ENCODE measurements around the gene GRAMD1A. TPM values are rescaled to one million over a fixed set of nuclear protein-coding genes. Genes with fewer than 3 reads are reported as not detected.
"Not testable (repeated sequence)": the region's sequence is repeated elsewhere in the genome, so short reads cannot be mapped to it uniquely, and the experiment has no call there.

The GRAMD1A gene
- total and polyA plus RNA-seq, 2 donors (not counting 1 experiment from before 2014, with no cell fraction given) = 83.8 to 102 TPM

DNA sequence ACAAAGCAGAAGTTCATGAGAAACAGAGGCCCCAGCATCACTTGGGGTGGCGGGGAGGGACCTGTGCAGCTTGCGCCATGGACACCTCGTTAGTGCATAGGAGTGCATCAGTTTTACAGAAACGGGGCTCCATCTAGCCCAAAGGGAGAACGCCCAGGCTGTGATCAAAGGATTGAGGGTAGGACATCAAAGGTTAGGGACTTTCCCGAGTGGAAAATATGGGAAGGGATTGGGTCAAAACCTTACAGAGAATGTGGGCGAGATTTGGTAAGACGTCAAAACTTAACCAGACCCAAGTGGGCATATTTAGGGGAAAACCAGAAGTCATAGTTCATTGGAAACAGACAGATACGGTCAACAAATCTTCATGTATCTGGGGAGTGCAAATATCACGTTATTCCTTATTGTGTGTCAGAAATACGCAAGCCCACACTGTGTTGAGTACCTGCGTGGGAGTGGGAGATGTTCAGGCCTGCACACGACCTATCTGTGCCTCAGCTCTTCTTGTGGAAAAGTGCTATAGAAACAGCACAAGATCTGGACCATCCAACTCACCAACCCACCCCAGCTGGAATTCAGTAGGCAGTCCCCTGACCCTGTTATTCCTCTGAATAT lies 9.4 kb upstream of the GRAMD1A start:
- ATAC-seq (ENCODE audit: low read depth) = no peak
- Histone ChIP-seq H3K4me2 (replicated peaks; ENCODE audit: low read depth, low read length, poor library complexity, severe bottlenecking) (no peak overlapping the region), H4K20me1 (ENCODE audit: control insufficient read depth, insufficient read depth, low read length, poor library complexity, severe bottlenecking) (no peaks in the 10 kb centered on the region), H3K27me3 (replicated peaks in 1 of 4; ENCODE audit: control extremely low read depth in 1 of 4, control insufficient read depth in 3 of 4, insufficient read depth in 4 of 4, low read length in 3 of 4) (peaks cover 0 to 4% (median 0%) of the 10 kb centered on the region in 4 experiments), H3K36me3 (replicated peaks in 1 of 2; ENCODE audit: control extremely low read depth in 1 of 2, control insufficient read depth in 1 of 2, extremely low read depth in 1 of 2, insufficient read depth in 2 of 2, low read length in 1 of 2) (no peaks in the 10 kb centered on the region), H3K79me2 (ENCODE audit: control insufficient read depth, insufficient read depth, low read length) (no peaks in the 10 kb centered on the region), H3K4me1 (ENCODE audit: control insufficient read depth in 2 of 2, insufficient read depth in 2 of 2, low read length in 2 of 2) (no peaks in the 10 kb centered on the region), H3K9me3 (ENCODE audit: control extremely low read depth in 1 of 3, control insufficient read depth in 2 of 3, insufficient read depth in 1 of 3, low read length in 2 of 3) (peaks cover 0 to 9% (median 0%) of the 10 kb centered on the region in 3 donors), H3K27ac (ENCODE audit: low read length in 2 of 2) (no peak overlapping the region), H3K4me3 (ENCODE audit: control extremely low read depth in 1 of 5, extremely low read depth in 1 of 5, insufficient read depth in 1 of 5, low read depth in 2 of 5, low read length in 4 of 5) (no peak overlapping the region), H2AFZ (ENCODE audit: insufficient read depth, low read depth, low read length, poor library complexity, severe bottlenecking) (no peak overlapping the region), H3K9ac (ENCODE audit: low read length) (no peak overlapping the region)
- H3K4me1 Mint-ChIP-seq = peaks cover 6% of the 10 kb centered on the region
- no peak overlapping the region for H3K27ac Mint-ChIP-seq
- ChIA-PET POLR2A (no interaction called here), CTCF (interaction anchor here (1.1 kb wide), 1 partner anchor 12 kb away, joined by 3 read pairs; no protein-coding TSS in a partner anchor)
- peaks cover 4% of the 10 kb centered on the region for H3K27me3 Mint-ChIP-seq
- TF ChIP-seq, protein P1, sequence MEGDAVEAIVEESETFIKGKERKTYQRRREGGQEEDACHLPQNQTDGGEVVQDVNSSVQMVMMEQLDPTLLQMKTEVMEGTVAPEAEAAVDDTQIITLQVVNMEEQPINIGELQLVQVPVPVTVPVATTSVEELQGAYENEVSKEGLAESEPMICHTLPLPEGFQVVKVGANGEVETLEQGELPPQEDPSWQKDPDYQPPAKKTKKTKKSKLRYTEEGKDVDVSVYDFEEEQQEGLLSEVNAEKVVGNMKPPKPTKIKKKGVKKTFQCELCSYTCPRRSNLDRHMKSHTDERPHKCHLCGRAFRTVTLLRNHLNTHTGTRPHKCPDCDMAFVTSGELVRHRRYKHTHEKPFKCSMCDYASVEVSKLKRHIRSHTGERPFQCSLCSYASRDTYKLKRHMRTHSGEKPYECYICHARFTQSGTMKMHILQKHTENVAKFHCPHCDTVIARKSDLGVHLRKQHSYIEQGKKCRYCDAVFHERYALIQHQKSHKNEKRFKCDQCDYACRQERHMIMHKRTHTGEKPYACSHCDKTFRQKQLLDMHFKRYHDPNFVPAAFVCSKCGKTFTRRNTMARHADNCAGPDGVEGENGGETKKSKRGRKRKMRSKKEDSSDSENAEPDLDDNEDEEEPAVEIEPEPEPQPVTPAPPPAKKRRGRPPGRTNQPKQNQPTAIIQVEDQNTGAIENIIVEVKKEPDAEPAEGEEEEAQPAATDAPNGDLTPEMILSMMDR (IDR thresholded peaks at IDR 0.05) = no peak
- no peak for TF ChIP-seq EZH2 (IDR thresholded peaks at IDR 0.05; ENCODE audit: borderline replicate concordance, insufficient read depth, low read depth, low read length, poor library complexity, severe bottlenecking)
- H3K4me3 Mint-ChIP-seq = no peak overlapping the region
- no peak for DNase-seq
- intact Hi-C loops (cut with micrococcal nuclease) = no loop called here
- WGBS (ENCODE audit: insufficient coverage) = 84% methylated on average over 13 of the region's 13 CpGs
- no peaks in the 10 kb centered on the region for H3K9me3 Mint-ChIP-seq (ENCODE audit: insufficient read depth)

DNA sequence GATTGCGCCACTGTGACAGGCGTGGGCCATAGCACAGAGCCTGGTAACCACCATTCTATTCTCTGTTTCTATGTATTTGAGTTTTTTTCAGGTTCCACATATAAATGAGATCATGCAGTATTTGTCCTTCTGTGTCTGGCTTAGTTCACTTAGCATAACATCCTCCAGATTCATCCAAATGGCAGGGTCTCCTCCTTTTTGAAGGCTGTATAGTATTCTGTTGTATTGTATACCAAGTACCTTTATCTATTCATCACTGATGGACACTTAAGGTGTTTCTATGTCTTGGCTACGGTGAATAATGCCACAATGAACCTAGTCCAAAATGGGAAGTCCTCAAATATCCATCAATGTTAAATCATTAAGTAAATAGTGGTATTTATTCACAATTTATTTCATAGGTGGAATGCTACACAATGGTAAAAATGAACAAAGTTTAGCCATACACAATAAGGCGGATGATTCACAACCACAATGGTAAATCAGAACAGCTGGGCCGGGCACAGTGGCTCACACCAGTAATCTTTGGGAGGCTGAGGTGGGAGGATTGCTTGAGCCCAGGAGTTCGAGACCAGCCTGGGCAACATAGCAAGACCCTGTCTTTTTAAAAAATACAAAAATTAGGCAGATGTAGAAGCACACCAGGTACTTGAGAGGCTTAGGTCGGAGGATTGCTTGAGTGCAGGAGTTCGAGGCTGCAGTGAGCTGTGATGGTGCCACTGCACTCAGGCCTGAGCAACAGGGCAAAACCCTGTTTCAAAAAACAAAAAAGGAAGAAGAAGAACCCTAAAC lies 8.4 kb upstream of the GRAMD1A start:
- H4K20me1 ChIP-seq (ENCODE audit: control insufficient read depth, insufficient read depth, low read length, poor library complexity, severe bottlenecking) = no peaks in the 10 kb centered on the region
- no peak overlapping the region for H3K4me3 Mint-ChIP-seq
- H3K4me2 ChIP-seq (replicated peaks; ENCODE audit: low read depth, low read length, poor library complexity, severe bottlenecking) = no peak overlapping the region
- H3K4me1 Mint-ChIP-seq = peaks cover 6% of the 10 kb centered on the region
- no peak overlapping the region for H3K27ac ChIP-seq (ENCODE audit: low read length in 2 of 2)
- H3K9ac ChIP-seq (ENCODE audit: low read length) = no peak overlapping the region
- ATAC-seq (ENCODE audit: low read depth) (no peak), DNase-seq (no peak)
- no peaks in the 10 kb centered on the region for H3K9me3 Mint-ChIP-seq (ENCODE audit: insufficient read depth)
- CTCF ChIA-PET = no interaction called here
- intact Hi-C loops (cut with micrococcal nuclease) = no loop called here
- WGBS (ENCODE audit: insufficient coverage) = 100% methylated on average over 1 of the region's 8 CpGs
- H3K36me3 ChIP-seq (replicated peaks in 1 of 2; ENCODE audit: control extremely low read depth in 1 of 2, control insufficient read depth in 1 of 2, extremely low read depth in 1 of 2, insufficient read depth in 2 of 2, low read length in 1 of 2) = no peaks in the 10 kb centered on the region
- peaks cover 0 to 4% (median 0%) of the 10 kb centered on the region in 4 experiments for H3K27me3 ChIP-seq (replicated peaks in 1 of 4; ENCODE audit: control extremely low read depth in 1 of 4, control insufficient read depth in 3 of 4, insufficient read depth in 4 of 4, low read length in 3 of 4)
- POLR2A ChIA-PET = no interaction called here
- H3K9me3 ChIP-seq (ENCODE audit: control extremely low read depth in 1 of 3, control insufficient read depth in 2 of 3, insufficient read depth in 1 of 3, low read length in 2 of 3) = peaks cover 0 to 9% (median 0%) of the 10 kb centered on the region in 3 donors
- H3K27ac Mint-ChIP-seq = no peak overlapping the region
- peaks cover 0 to 3% of the 10 kb centered on the region in 2 donors for H3K4me1 ChIP-seq (ENCODE audit: control insufficient read depth in 2 of 2, insufficient read depth in 2 of 2, low read length in 2 of 2)
- no peak overlapping the region for H3K4me3 ChIP-seq (ENCODE audit: control extremely low read depth in 1 of 5, extremely low read depth in 1 of 5, insufficient read depth in 1 of 5, low read depth in 2 of 5, low read length in 4 of 5)
- H3K27me3 Mint-ChIP-seq = peaks cover 4% of the 10 kb centered on the region
- TF ChIP-seq, protein P1 (IDR thresholded peaks at IDR 0.05) = no peak
- no peak for TF ChIP-seq EZH2 (IDR thresholded peaks at IDR 0.05; ENCODE audit: borderline replicate concordance, insufficient read depth, low read depth, low read length, poor library complexity, severe bottlenecking)
- H2AFZ ChIP-seq (ENCODE audit: insufficient read depth, low read depth, low read length, poor library complexity, severe bottlenecking) = no peak overlapping the region
- no peaks in the 10 kb centered on the region for H3K79me2 ChIP-seq (ENCODE audit: control insufficient read depth, insufficient read depth, low read length)

DNA sequence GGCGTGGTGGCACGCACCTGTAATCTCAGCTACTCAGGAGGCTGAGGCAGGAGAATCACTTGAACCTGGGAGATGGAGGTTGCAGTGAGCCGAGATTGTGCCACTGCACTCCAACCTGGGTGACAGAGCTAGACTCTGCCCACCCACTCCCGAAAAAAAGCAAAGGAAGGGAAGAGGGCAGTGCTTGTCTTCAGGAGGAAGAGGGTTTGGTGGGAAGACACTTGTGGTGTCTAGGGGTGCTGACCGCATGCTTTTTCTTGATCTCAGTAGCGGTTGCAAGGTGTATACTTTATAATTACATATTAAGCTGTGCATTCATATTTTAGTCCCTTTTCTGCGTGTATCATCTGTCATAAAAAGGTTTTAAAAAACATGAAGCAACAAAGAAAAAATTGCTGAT lies 7.5 kb upstream of the GRAMD1A start:
- H3K9ac ChIP-seq (ENCODE audit: low read length); ATAC-seq (ENCODE audit: low read depth); intact Hi-C loops (cut with micrococcal nuclease); H3K27ac Mint-ChIP-seq; H3K27ac ChIP-seq (ENCODE audit: low read length in 2 of 2); H3K4me3 Mint-ChIP-seq; H3K9me3 ChIP-seq (ENCODE audit: control extremely low read depth in 1 of 3, control insufficient read depth in 2 of 3, insufficient read depth in 1 of 3, low read length in 2 of 3); H3K4me2 ChIP-seq (replicated peaks; ENCODE audit: low read depth, low read length, poor library complexity, severe bottlenecking); H3K79me2 ChIP-seq (ENCODE audit: control insufficient read depth, insufficient read depth, low read length); POLR2A ChIA-PET; CTCF ChIA-PET; DNase-seq; H2AFZ ChIP-seq (ENCODE audit: insufficient read depth, low read depth, low read length, poor library complexity, severe bottlenecking); H3K27me3 Mint-ChIP-seq; H3K4me3 ChIP-seq (ENCODE audit: control extremely low read depth in 1 of 5, extremely low read depth in 1 of 5, insufficient read depth in 1 of 5, low read depth in 2 of 5, low read length in 4 of 5); H3K9me3 Mint-ChIP-seq (ENCODE audit: insufficient read depth); H3K27me3 ChIP-seq (replicated peaks in 1 of 4; ENCODE audit: control extremely low read depth in 1 of 4, control insufficient read depth in 3 of 4, insufficient read depth in 4 of 4, low read length in 3 of 4); H4K20me1 ChIP-seq (ENCODE audit: control insufficient read depth, insufficient read depth, low read length, poor library complexity, severe bottlenecking); H3K36me3 ChIP-seq (replicated peaks in 1 of 2; ENCODE audit: control extremely low read depth in 1 of 2, control insufficient read depth in 1 of 2, extremely low read depth in 1 of 2, insufficient read depth in 2 of 2, low read length in 1 of 2): not testable (repeated sequence)
- H3K4me1 Mint-ChIP-seq = peaks cover 14% of the 10 kb centered on the region
- WGBS (ENCODE audit: insufficient coverage) = 90% methylated on average over 2 of the region's 7 CpGs
- peaks cover 4 to 11% of the 10 kb centered on the region in 2 donors for H3K4me1 ChIP-seq (ENCODE audit: control insufficient read depth in 2 of 2, insufficient read depth in 2 of 2, low read length in 2 of 2)
